ENCODE results near the gene TTC39C.

TTC39C gene

GRCh38 chr18:24078391-24078790 lies 63.8 kb downstream of the TTC39C start:
- TF ChIP-seq ZNF274 (IDR thresholded peaks at IDR 0.05; ENCODE audit: low read depth, low read length), result no peak
- no peak overlapping the region for H3K4me3 ChIP-seq (ENCODE audit: low read length)

GRCh38 chr18:24080861-24081260 lies 66.3 kb downstream of the TTC39C start:
- no peak overlapping the region for H3K4me3 ChIP-seq (ENCODE audit: low read length)
- TF ChIP-seq ZNF274 (IDR thresholded peaks at IDR 0.05; ENCODE audit: low read depth, low read length), result no peak

- TF ChIP-seq ZNF274 (IDR thresholded peaks at IDR 0.05; ENCODE audit: low read depth, low read length), result no peak
- no peak overlapping the region for H3K4me3 ChIP-seq (ENCODE audit: low read length)
These were observed 69.0 kb downstream of the TTC39C start for GRCh38 chr18:24083550-24083949.

GRCh38 chr18:24086082-24086481 lies 71.5 kb downstream of the TTC39C start:
- H3K4me3 ChIP-seq (ENCODE audit: low read length), result no peak overlapping the region
- no peak for TF ChIP-seq ZNF274 (IDR thresholded peaks at IDR 0.05; ENCODE audit: low read depth, low read length)

- TF ChIP-seq ZNF274 (IDR thresholded peaks at IDR 0.05; ENCODE audit: low read depth, low read length), result no peak
- H3K4me3 ChIP-seq (ENCODE audit: low read length), result no peak overlapping the region
These were observed 74.5 kb downstream of the TTC39C start for GRCh38 chr18:24089076-24089475.

- no peak overlapping the region for H3K4me3 ChIP-seq (ENCODE audit: low read length)
- no peak for TF ChIP-seq ZNF274 (IDR thresholded peaks at IDR 0.05; ENCODE audit: low read depth, low read length)
These were observed 75.2 kb downstream of the TTC39C start for GRCh38 chr18:24089515-24090337.

GRCh38 chr18:24090876-24091275 lies 76.3 kb downstream of the TTC39C start:
- no peak for TF ChIP-seq ZNF274 (IDR thresholded peaks at IDR 0.05; ENCODE audit: low read depth, low read length)
- no peak overlapping the region for H3K4me3 ChIP-seq (ENCODE audit: low read length)

GRCh38 chr18:24094561-24094960 lies 80.0 kb downstream of the TTC39C start:
- no peak overlapping the region for H3K4me3 ChIP-seq (ENCODE audit: low read length)
- TF ChIP-seq ZNF274 (IDR thresholded peaks at IDR 0.05; ENCODE audit: low read depth, low read length), result no peak

- no peak for TF ChIP-seq ZNF274 (IDR thresholded peaks at IDR 0.05; ENCODE audit: low read depth, low read length)
- H3K4me3 ChIP-seq (ENCODE audit: low read length), result no peak overlapping the region
These were observed 81.4 kb downstream of the TTC39C start for GRCh38 chr18:24095976-24096375.

- no peak overlapping the region for H3K4me3 ChIP-seq (ENCODE audit: low read length)
- TF ChIP-seq ZNF274 (IDR thresholded peaks at IDR 0.05; ENCODE audit: low read depth, low read length), result no peak
These were observed 88.9 kb downstream of the TTC39C start for GRCh38 chr18:24103320-24104021.

- no peak for TF ChIP-seq ZNF274 (IDR thresholded peaks at IDR 0.05; ENCODE audit: low read depth, low read length)
- H3K4me3 ChIP-seq (ENCODE audit: low read length), result no peak overlapping the region
These were observed 89.9 kb downstream of the TTC39C start for GRCh38 chr18:24104486-24104885.

- no peak overlapping the region for H3K4me3 ChIP-seq (ENCODE audit: low read length)
- TF ChIP-seq ZNF274 (IDR thresholded peaks at IDR 0.05; ENCODE audit: low read depth, low read length), result no peak
These were observed 94.1 kb downstream of the TTC39C start for GRCh38 chr18:24108641-24109040.

GRCh38 chr18:24111936-24112335 lies 97.4 kb downstream of the TTC39C start:
- no peak for TF ChIP-seq ZNF274 (IDR thresholded peaks at IDR 0.05; ENCODE audit: low read depth, low read length)
- H3K4me3 ChIP-seq (ENCODE audit: low read length), result no peak overlapping the region

- H3K4me3 ChIP-seq (ENCODE audit: low read length), result no peak overlapping the region
- TF ChIP-seq ZNF274 (IDR thresholded peaks at IDR 0.05; ENCODE audit: low read depth, low read length), result no peak
These were observed 97.9 kb downstream of the TTC39C start for GRCh38 chr18:24112464-24112863.

Measured in GM08714 (cell line).